H1 (cell line): ENCODE results near the gene ELOVL6. TPM values are rescaled to one million over a fixed set of nuclear protein-coding genes. Genes with fewer than 3 reads are reported as not detected.

Experiments used
- ASH2L ChIP-seq: fragments of 200-600, 300-600 bp; sonication (generic); IDR thresholded peaks from one replicate; pipeline ENCODE4 v1.7.1; 2017; ENCODE audit warnings: low read length
- CHD1 ChIP-seq: IDR thresholded peaks from 2 replicates; pipeline ENCODE4 v1.6.1; 2012; ENCODE audit warnings: low read depth, low read length, improper control_type of control experiment
- JUND ChIP-seq: IDR thresholded peaks from 2 replicates; pipeline ENCODE4 v1.6.1; 2011; ENCODE audit warnings: mild to moderate bottlenecking, improper control_type of control experiment, low read length
- KDM1A ChIP-seq: fragments of 200-600, 300-600 bp; sonication (generic); IDR thresholded peaks from 2 replicates; pipeline ENCODE4 v1.7.1; 2016; ENCODE audit warnings: mild to moderate bottlenecking, low read length, borderline replicate concordance
- KDM5A ChIP-seq: fragments of 200-600 bp; IDR thresholded peaks from 2 replicates; pipeline ENCODE4 v1.7.1; 2012; ENCODE audit warnings: mild to moderate bottlenecking, low read length, inconsistent platforms, mixed read lengths
- MAFK ChIP-seq: IDR thresholded peaks from 2 replicates; pipeline ENCODE4 v1.6.1; 2012; ENCODE audit warnings: low read depth, mild to moderate bottlenecking, improper control_type of control experiment, low read length
- POLR2A ChIP-seq, 2 experiments: IDR thresholded peaks; 1 replicate in 1 of 2; 2 replicates in 1 of 2; pipeline ENCODE4 v1.6.1; 2011; ENCODE audit warnings: low read depth in 2 of 2, low read length in 2 of 2, mild to moderate bottlenecking in 2 of 2; ENCODE audit errors: control extremely low read depth in 1 of 2
- POLR2AphosphoS5 ChIP-seq: IDR thresholded peaks from 2 replicates; pipeline ENCODE4 v1.6.1; 2011; ENCODE audit warnings: low read depth, low read length
- RBBP5 ChIP-seq: IDR thresholded peaks from 2 replicates; pipeline ENCODE4 v1.7.1; 2012; ENCODE audit warnings: low read depth, mild to moderate bottlenecking, inconsistent platforms, low read length, moderate library complexity, borderline replicate concordance
- RNF2 ChIP-seq: fragments of 200-900, 300-1000 bp; sonication (generic); IDR thresholded peaks from 2 replicates; pipeline ENCODE4 v1.7.1; 2016; ENCODE audit warnings: borderline replicate concordance, low read depth, mild to moderate bottlenecking, antibody characterized with exemption, low read length; ENCODE audit not compliant: poor library complexity, severe bottlenecking; ENCODE audit errors: missing control alignments
- SRF ChIP-seq: IDR thresholded peaks from 2 replicates; pipeline ENCODE4 v1.6.1; 2011; ENCODE audit warnings: mild to moderate bottlenecking, low read depth, low read length, moderate library complexity
- TBP ChIP-seq: IDR thresholded peaks from 2 replicates; pipeline ENCODE4 v1.6.1; 2011; ENCODE audit warnings: low read depth, low read length, improper control_type of control experiment
- TEAD4 ChIP-seq: IDR thresholded peaks from 2 replicates; pipeline ENCODE4 v1.6.1; 2012; ENCODE audit warnings: low read depth, low read length, inconsistent platforms, mixed read lengths
- polyA plus RNA-seq, 7 experiments: library from polyadenylated mRNA; depleted of rRNA in 3 of 7; stranded (reverse) in 5 of 7; unstranded in 2 of 7; fragments of >200 nt in 5 of 7; fragments of 200-250 nt in 2 of 7; gene quantifications; 1 replicate in 5 of 7; 2 replicates in 1 of 7; 4 replicates in 1 of 7; pipeline versions ENCODE4 v1.2.1 to v1.2.3, GENCODE V29; 2011 to 2013; ENCODE audit warnings: missing spikeins in 2 of 7, mixed read lengths in 2 of 7
- total RNA-seq: library from RNA; stranded (reverse); fragmentation: NEBNext Ultra II Directional; extraction: Animal tissue kit (Norgen Biotek cat#: 25700); gene quantifications from 2 replicates; pipeline ENCODE4 v1.2.1, GENCODE V29; 2021
- TF ChIP-seq, protein P1 (sequence below): IDR thresholded peaks from 2 replicates; pipeline ENCODE4 v1.6.1; 2012; ENCODE audit warnings: inconsistent platforms

ELOVL6 gene
- total and polyA plus RNA-seq, 2 of the 8 experiments (the other 6 are each of a cell fraction or from before 2014, with no cell fraction given): 27.8 to 86.6 TPM

DNA sequence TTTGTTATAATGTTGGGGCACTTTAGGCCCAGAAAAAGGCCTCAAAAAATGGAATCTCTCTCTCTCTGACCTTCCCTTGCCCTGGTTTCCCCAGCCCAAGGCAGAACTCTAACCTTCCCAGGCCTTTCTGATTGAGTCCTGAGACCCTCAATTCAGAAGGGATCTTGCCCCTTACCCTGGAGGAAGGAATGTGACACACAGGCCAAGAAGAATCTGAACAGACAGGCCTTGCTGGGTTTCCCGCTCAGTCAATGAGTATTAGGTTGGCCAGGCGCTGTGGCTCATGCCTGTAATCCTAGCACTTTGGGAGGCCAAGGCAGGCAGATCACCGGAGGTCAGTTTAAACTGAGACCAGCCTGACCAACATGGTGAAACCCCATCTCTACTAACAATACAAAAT, 27.6 kb downstream of the ELOVL6 start (continued):
- TF ChIP-seq MAFK (no peak), RBBP5 (no peak), POLR2A (IDR thresholded peaks at IDR 0.05; ENCODE audit: control extremely low read depth in 1 of 2, low read depth in 2 of 2, low read length in 2 of 2) (no peak), KDM1A (no peak), CHD1 (no peak), TBP (no peak), ASH2L (no peak), JUND (no peak), TEAD4 (peak; percentile 91), POLR2AphosphoS5 (no peak), SRF (no peak), KDM5A (no peak), RNF2 (no peak)
- TF ChIP-seq, protein P1, sequence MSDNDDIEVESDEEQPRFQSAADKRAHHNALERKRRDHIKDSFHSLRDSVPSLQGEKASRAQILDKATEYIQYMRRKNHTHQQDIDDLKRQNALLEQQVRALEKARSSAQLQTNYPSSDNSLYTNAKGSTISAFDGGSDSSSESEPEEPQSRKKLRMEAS: no peak
